Astrocyte of the cerebellum (primary cell): ENCODE data around the gene PLK1.
"Not testable (repeated sequence)": the region's sequence is repeated elsewhere in the genome, so short reads cannot be mapped to it uniquely, and the experiment has no call there.

Experiments used
- DNase-seq: peaks from one replicate; pipeline ENCODE4 v3.0.0-alpha.2; 2011; ENCODE audit warnings: low read depth
- H3K4me3 ChIP-seq: 2 replicates; pipeline ENCODE4 v1.5.1; 2011; ENCODE audit warnings: mild to moderate bottlenecking, low read depth, low read length, moderate library complexity
- in situ Hi-C: cut with HindIII; loops from 2 replicates; pipeline ENCODE4 v1.10.0; 2017; ENCODE audit warnings: low sequenced_read_pairs
- TF ChIP-seq, protein P1 (sequence below): IDR thresholded peaks from 2 replicates; pipeline ENCODE4 v1.5.1; 2012; ENCODE audit warnings: low read length, low read depth, moderate library complexity, mild to moderate bottlenecking; ENCODE audit errors: missing control alignments

The PLK1 gene

DNA sequence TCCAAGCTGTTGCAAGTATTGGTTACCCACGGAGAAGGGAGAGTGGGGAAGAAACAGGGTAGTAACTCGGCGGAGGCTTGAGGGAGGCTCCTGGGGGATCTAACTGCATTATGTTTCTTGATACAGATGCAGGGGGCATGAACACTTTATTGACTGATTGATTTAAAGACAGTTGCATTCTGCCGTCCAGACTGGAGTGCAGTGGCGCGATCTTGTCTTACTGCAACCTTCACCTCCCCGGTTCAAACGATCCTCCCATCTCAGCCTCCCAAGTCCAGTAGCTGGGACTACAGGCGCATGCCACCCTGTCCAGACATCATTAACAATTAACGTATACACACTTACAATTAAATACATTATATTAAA is 49.4 kb downstream of the PLK1 start:
- in situ Hi-C loops: no loop called here
- DNase-seq: no peak
- TF ChIP-seq, protein P1, sequence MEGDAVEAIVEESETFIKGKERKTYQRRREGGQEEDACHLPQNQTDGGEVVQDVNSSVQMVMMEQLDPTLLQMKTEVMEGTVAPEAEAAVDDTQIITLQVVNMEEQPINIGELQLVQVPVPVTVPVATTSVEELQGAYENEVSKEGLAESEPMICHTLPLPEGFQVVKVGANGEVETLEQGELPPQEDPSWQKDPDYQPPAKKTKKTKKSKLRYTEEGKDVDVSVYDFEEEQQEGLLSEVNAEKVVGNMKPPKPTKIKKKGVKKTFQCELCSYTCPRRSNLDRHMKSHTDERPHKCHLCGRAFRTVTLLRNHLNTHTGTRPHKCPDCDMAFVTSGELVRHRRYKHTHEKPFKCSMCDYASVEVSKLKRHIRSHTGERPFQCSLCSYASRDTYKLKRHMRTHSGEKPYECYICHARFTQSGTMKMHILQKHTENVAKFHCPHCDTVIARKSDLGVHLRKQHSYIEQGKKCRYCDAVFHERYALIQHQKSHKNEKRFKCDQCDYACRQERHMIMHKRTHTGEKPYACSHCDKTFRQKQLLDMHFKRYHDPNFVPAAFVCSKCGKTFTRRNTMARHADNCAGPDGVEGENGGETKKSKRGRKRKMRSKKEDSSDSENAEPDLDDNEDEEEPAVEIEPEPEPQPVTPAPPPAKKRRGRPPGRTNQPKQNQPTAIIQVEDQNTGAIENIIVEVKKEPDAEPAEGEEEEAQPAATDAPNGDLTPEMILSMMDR: no peak
- H3K4me3 ChIP-seq: no peak overlapping the region

DNA sequence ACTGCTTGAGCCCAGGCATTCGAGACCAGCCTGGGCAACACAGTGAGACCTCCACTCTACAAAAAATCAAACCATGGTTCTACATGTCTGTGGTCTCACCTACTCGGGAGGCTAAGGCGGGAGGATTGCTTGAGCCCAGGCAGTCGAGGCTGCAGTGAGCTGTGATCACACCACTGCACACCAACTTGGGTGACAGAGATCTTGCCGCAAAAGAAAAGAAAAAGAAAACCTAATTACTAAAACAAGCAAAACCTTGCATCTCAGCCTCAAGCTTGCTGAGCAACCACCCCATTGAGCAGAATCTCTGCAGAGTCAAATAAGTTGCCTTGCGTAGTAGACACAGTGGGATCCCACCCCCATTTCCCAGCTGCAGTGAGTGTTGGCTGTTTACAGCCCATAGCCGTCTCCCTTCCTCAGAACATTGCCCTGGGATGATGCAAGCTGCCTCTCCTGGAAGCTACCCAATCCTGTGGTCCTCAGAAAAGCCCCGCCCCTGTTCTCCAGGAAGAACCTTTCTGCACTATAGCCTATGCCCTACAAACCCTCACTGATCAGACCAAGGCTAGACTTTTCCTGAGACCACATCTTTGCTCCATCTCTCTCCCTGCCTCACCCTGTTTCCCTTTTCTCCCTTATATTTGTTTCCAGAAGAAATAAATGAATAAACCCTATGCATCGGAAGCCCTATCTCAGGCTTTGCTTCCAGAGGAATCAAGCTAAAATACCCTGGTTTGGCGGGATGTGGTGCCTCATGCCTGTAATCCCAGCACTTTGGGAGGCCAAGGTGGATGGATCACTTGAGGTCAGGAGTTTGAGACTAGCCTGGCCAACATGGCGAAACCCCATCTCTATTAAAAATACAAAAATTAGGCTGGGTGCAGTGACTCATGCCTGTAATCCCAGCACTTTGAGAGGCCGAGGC is 51.1 kb downstream of the PLK1 start:
- DNase-seq: no peak
- in situ Hi-C loops: no loop called here
- H3K4me3 ChIP-seq: no peak overlapping the region
- TF ChIP-seq, protein P1: no peak

DNA sequence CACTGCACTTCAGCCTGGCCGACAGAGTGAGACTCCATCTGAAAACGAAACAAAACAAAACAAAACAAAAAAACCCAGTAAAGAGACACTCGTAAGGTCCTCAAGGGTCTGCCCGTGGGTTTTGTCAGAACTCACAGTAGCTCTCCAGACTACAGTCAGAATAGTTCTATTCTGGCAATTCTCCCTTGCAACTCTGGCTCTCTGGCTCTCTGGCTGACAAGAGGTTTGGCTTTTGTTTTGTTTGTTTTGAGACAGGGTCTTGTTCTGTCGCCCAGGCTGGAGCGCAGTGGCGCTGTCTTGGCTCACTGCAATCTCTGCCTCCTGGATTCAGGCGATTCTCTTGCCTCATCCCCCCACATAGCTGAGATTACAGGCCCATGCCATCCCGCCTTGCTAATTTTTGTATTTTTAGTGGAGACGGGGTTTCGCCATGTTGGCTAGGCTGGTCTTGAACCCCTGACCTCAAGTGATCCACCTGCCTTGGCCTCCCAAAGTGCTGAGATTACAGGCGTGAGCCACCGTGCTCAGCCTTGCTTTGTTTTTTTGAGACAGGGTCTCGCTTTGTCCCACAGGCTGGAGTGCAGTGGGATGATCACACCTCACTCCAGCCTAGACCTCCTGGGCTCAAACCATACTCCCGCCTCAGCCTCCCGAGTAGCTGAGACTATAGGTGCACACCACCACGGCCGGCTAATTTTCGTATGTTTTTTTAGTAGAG is 55.6 kb downstream of the PLK1 start:
- TF ChIP-seq, protein P1: no peak
- no peak overlapping the region for H3K4me3 ChIP-seq
- in situ Hi-C loops: no loop called here
- DNase-seq: no peak

DNA sequence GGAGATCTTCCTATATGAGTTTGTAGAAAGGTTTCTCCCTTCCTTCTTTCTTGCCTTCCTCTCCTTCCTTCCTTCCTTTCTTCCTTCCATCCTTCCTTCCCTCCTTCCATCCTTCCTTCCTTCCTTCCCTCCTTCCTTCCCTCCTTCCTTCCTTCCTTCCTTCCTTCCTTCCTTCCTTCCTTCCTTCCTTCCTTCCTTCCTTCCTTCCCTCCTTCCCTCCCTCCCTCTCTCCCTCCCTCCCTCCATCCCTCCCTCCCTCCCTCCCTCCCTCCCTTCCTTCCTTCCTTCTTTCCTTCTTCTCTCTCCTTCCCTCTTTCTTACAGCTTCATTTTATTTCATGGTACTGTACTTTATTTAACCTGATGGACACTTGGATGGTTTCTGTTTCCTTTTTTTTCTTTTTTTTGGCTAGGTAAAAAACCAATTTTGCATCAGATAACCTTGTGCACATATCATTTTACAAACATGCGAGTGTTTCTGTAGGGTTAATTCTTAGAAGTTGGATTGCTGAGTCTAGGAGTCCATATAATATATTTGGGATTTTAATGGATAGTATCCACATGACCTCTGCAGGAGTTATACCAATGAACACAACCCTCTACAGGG is 58.8 kb downstream of the PLK1 start:
- in situ Hi-C loops, DNase-seq, H3K4me3 ChIP-seq: not testable (repeated sequence)

DNA sequence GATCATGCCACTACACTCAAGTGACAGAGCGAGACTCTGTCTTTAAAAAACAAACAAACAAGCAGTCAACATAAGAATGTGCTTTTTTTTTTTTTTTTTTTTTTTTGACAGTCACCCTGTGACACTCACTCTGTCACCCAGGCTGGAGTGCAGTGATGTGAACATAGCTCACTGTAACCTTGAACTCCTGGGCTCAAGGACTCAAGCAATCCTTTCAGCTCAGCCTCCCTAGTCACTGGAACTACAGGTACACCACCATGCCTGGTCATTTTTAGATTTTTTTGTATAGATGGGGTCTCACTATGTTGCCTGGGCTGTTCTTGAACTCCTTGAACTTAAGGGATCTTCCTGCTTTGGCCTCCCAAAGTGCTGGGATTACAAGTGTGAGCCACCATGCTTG is 60.8 kb downstream of the PLK1 start:
- TF ChIP-seq, protein P1: no peak
- no peak overlapping the region for H3K4me3 ChIP-seq

More for the DNA sequence above, 60.8 kb downstream of the PLK1 start:
- no peak for DNase-seq
- in situ Hi-C loops: no loop called here
